ACC112 (cell line): ENCODE data around the gene TTC31.

Experiments
- H2AFZ ChIP-seq: fragments of 200-600 bp; sonication (generic); one replicate; pipeline ENCODE4 v1.6.0; 2017; ENCODE audit warnings: antibody characterized with exemption, low read length; ENCODE audit not compliant: unreplicated experiment
- H3K27ac ChIP-seq: fragments of 200-600 bp; sonication (generic); 2 replicates; pipeline ENCODE4 v1.5.1; 2014; ENCODE audit warnings: low read depth, mild to moderate bottlenecking, antibody characterized with exemption, low read length, moderate library complexity
- H3K27me3 ChIP-seq: fragments of 200-600 bp; sonication (generic); 2 replicates; pipeline ENCODE4 v1.6.1; 2014; ENCODE audit warnings: mild to moderate bottlenecking, antibody characterized with exemption, low read length, moderate library complexity, mixed read lengths; ENCODE audit not compliant: insufficient read depth
- H3K36me3 ChIP-seq: fragments of 200-600 bp; sonication (generic); 2 replicates; pipeline ENCODE4 v1.6.1; 2016; ENCODE audit warnings: mild to moderate bottlenecking, antibody characterized with exemption, low read length, moderate library complexity, mixed read lengths; ENCODE audit not compliant: insufficient read depth
- H3K4me1 ChIP-seq: fragments of 200-600 bp; sonication (generic); one replicate; pipeline ENCODE4 v1.6.1; 2016; ENCODE audit warnings: low read length, mixed read lengths; ENCODE audit not compliant: insufficient read depth, unreplicated experiment, control insufficient read depth
- H3K4me3 ChIP-seq: fragments of 200-600 bp; sonication (generic); 2 replicates; pipeline ENCODE4 v1.5.1; 2014; ENCODE audit warnings: mild to moderate bottlenecking, low read depth, low read length
- H3K79me2 ChIP-seq: fragments of 200-600 bp; sonication (generic); one replicate; pipeline ENCODE4 v1.6.0; 2016; ENCODE audit warnings: low read length; ENCODE audit not compliant: control insufficient read depth, unreplicated experiment, insufficient read depth

The TTC31 gene

DNA sequence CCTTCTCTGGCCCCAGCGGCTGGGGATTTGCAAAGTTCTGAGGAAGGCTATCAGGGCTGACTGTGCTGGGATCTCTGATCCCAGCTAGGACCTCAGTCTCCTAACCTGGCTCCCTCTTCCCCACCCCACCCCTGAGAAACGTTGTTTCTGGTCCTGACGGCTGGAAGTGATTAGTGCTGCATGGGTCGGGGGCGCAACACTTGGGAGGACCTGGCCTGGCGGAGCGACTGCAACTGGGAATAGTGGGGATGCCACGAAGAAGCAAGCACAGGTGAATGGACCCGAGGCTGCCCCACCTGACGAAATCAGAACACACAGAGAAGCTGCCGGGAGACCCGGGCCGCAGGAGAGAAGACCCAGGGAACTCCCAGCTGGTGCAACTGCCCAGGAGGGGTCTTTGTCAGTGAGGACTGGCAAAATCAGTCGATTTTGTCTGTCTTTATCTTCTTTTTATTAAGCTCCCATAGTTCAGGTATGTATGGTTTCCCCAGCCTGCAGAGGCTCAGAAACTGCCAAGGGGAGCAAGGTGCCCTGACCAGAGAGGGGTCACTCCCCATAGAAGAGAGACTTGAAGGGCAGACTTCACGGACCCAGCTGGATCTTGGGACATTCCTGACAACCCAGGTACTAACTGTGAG lies 17.2 kb downstream of the TTC31 start:
- Histone ChIP-seq H3K4me1 (peaks cover 26% of the 10 kb centered on the region), H2AFZ (no peak overlapping the region), H3K36me3 (no peaks in the 10 kb centered on the region), H3K27me3 (no peaks in the 10 kb centered on the region), H3K4me3 (peak overlapping the region; percentile 81), H3K79me2 (peaks cover 21% of the 10 kb centered on the region), H3K27ac (no peak overlapping the region)

DNA sequence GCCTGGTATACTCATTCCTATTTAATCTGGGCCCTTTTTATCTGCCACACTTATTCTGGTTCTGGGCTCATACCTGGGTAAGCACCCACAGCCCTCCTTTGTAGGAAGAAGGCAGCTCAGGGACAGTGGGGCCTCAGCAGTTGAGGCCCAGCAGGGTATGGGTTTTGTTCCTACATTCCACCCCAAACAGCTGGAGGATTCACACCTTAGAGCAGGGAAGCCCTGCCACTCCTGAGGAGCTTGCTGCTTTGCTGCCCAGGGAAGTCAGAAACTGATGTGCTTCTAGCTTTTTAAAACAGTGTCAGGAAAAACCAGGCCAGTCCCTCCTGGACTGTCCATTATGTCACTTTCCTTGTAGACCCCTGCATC lies 17.7 kb downstream of the TTC31 start:
- Histone ChIP-seq H3K4me3 (no peak overlapping the region), H3K27me3 (no peaks in the 10 kb centered on the region), H3K27ac (no peak overlapping the region), H3K36me3 (no peaks in the 10 kb centered on the region), H3K4me1 (peaks cover 31% of the 10 kb centered on the region), H3K79me2 (peaks cover 26% of the 10 kb centered on the region), H2AFZ (no peak overlapping the region)

DNA sequence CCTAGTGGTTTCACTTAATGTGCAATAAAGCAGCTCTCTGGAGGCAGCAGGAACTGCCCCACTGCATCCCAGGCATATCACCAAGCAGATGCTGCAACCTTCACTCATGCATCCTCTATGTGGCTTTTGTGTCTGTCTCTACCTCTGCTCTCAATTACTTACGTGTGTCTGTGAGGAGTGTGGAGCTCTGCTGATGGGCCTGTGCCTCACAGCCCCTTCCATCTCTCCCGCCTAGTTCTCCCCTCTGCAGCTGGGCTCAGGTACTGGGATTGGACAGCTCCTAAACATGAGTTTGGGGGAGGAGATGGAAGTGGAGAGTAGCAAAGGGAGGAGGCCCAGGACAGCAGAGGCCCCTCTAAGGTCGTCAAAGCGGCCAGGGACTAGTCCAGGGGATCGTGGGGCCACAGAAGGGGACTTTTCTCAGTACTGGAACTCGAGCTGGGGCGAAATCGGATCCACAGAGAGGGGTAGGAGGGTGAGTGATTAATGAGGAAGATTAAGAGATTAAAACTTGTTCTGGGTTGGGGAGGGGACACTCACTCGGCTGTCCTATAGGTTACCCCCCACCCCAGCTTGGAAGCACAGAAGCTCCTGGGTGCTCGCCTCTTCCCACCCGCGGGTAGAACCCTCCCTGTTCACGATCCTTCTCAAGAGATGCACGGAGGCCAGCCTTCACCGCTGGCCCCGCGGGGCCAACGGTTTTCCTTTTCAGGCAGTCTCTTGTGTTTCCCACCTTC lies 18.6 kb downstream of the TTC31 start:
- Histone ChIP-seq H3K27ac (no peak overlapping the region), H3K4me3 (peak overlapping the region; percentile 76), H3K4me1 (peaks cover 36% of the 10 kb centered on the region), H3K79me2 (peaks cover 32% of the 10 kb centered on the region), H3K36me3 (no peaks in the 10 kb centered on the region), H2AFZ (no peak overlapping the region), H3K27me3 (no peaks in the 10 kb centered on the region)

GRCh38 chr2:74502147-74502719 lies 19.4 kb downstream of the TTC31 start:
- peaks cover 41% of the 10 kb centered on the region for H3K4me1 ChIP-seq
- H3K36me3 ChIP-seq = no peaks in the 10 kb centered on the region
- peak overlapping the region; percentile 57 for H2AFZ ChIP-seq
- H3K79me2 ChIP-seq = peaks cover 32% of the 10 kb centered on the region
- no peaks in the 10 kb centered on the region for H3K27me3 ChIP-seq
- peak overlapping the region; percentile 76 for H3K4me3 ChIP-seq
- no peak overlapping the region for H3K27ac ChIP-seq

- no peaks in the 10 kb centered on the region for H3K27me3 ChIP-seq
- peaks cover 39% of the 10 kb centered on the region for H3K4me1 ChIP-seq
Observed at GRCh38 chr2:74502720-74503505, 20.0 kb downstream of the TTC31 start.

GRCh38 chr2:74503506-74504475 lies 20.9 kb downstream of the TTC31 start:
- Histone ChIP-seq H3K27me3 (no peaks in the 10 kb centered on the region), H3K36me3 (no peaks in the 10 kb centered on the region), H3K4me3 (peak overlapping the region; percentile 76), H3K4me1 (peaks cover 34% of the 10 kb centered on the region), H3K27ac (peak overlapping the region; percentile 82), H2AFZ (peak overlapping the region; percentile 57), H3K79me2 (peaks cover 32% of the 10 kb centered on the region)

More at GRCh38 chr2:74502720-74503505, 20.0 kb downstream of the TTC31 start:
- H3K4me3 ChIP-seq = peak overlapping the region; percentile 76
- peaks cover 32% of the 10 kb centered on the region for H3K79me2 ChIP-seq
- H3K36me3 ChIP-seq = no peaks in the 10 kb centered on the region
- H2AFZ ChIP-seq = peak overlapping the region; percentile 57
- peak overlapping the region; percentile 82 for H3K27ac ChIP-seq

GRCh38 chr2:74504591-74504990 lies 21.7 kb downstream of the TTC31 start:
- Histone ChIP-seq H3K4me1 (peaks cover 34% of the 10 kb centered on the region), H3K4me3 (peak overlapping the region; percentile 76), H3K27ac (peak overlapping the region; percentile 82; the same call in 1 of the 2 replicates), H3K36me3 (no peaks in the 10 kb centered on the region), H3K27me3 (no peaks in the 10 kb centered on the region), H3K79me2 (peaks cover 32% of the 10 kb centered on the region), H2AFZ (no peak overlapping the region)

DNA sequence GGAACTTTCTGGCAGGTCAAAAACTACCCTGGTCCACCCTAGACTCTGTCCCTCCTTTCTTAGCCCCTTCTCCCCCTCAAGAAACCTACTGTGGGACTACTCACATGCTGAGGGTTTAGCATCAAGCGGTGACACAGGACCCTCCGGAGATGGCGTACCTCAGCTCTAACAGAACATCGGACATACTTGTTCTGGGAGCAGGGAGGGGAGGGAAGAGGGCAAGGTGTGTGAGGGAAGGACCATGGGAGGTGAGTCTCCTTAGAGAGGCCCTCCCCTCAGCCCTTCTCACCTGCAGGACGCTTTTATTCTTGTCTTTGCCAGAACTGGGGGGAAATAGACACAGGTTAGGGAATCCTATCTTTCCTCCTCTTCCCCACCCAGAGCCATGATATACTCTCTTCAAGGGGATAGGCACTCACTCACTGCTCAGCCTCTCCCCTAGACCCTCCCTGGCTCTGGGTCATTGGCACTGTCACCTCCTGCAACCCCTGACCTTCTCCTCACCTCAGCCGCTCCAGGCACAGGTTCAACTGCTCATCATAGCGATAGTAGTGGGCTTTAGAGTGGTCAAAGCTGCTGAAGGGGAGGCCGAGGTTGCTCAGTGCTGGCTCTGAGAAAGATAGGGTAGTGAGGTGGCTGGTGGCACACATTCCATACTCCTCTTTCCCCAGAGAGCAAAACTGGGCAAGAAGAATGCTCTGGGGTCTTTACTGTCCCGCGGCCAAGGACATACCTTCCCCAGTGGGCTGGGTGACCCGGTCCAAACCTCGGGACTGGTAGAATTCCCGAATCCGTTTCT lies 22.8 kb downstream of the TTC31 start:
- Histone ChIP-seq H3K4me1 (peaks cover 34% of the 10 kb centered on the region), H3K27me3 (no peaks in the 10 kb centered on the region), H3K27ac (peak overlapping the region; percentile 82), H3K79me2 (peaks cover 32% of the 10 kb centered on the region), H3K4me3 (peak overlapping the region; percentile 76), H2AFZ (no peak overlapping the region), H3K36me3 (no peaks in the 10 kb centered on the region)

DNA sequence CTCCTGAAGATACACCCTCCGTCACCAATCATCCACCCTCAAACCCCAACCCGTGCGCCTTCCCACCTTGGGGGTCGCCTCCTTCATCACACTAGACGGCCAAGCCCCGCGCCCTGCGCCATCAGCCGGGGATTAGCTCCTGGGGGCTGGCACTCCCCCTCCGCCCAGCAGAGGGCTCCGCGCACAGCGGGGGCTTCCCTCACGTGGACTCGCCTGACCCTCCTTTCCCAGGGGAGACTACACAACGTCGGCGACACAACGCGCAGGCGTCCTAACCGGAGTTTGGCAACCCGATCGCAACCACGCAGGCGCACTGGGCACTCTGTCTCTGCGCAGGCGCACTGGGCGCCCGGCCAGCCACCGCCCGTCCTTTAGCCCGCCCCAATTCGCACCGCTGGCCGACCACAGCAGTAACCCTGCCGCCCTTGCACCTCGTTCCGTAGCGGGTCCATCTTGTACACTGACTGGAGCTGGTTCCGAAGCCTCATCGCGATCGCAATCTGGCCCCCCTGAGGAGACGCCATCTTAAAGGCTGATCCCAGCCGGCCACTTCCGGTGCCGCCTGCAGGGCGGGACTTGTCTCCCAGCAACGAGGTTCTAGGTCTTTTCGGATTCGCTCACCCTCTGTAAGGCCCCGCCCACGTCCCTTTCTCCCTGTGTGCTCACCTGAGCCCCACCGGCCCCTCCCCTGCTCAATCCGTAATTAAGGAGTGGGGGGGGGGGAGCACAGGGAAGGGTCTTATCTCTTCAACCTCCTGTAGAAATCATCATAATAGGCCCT lies 24.5 kb downstream of the TTC31 start, which contains the start of gene PCGF1:
Gene PCGF1 (minus strand): TSS at position 551 of the 781 bp plus-strand sequence. CDS start 27 bp downstream, at position 524.
- peak within 1 kb of the TSS; percentile 84 for H3K4me3 ChIP-seq
- peak within 1 kb of the TSS; percentile 84 for H2AFZ ChIP-seq
- peak within 1 kb of the TSS; percentile 97 for H3K27ac ChIP-seq
- peaks cover 34% of the 10 kb centered on the region for H3K4me1 ChIP-seq
- peaks cover 8% of the 10 kb centered on the region for H3K27me3 ChIP-seq
- H3K79me2 ChIP-seq = peaks cover 30% of the 10 kb centered on the region
- no peaks in the 10 kb centered on the region for H3K36me3 ChIP-seq
